ENCODE results near the gene PSMD4. TPM values are rescaled to one million over a fixed set of nuclear protein-coding genes. Genes with fewer than 3 reads are reported as not detected.

The PSMD4 gene
- total and polyA plus RNA-seq, 2 of the 8 experiments (the other 6 are each of a cell fraction or from before 2014, with no cell fraction given) = 216 to 284 TPM

DNA sequence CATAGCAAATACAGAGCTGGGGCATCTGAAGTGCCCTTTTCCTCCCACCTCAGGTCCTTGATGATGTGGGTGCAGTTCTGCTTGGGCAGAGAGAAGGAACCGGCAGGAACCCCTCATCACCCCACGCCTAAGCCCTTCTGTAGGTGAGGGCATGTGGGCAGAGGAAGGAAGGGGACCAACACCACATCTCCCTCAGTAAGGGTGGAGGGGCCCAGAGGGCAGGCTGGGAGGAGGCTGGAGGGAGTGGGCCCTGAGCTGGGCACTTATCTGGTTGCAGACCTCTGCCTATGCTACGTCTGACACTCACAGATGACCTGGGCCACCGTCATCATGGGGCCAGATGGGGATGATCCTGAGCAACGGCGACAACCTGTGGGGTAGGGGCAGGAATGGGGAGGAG is 38.6 kb downstream of the PSMD4 start:
- H3K9ac ChIP-seq (replicated peaks in 1 of 4; ENCODE audit: extremely low read depth in 1 of 4, low read depth in 3 of 4, low read length in 3 of 4) = no peak overlapping the region
- no peak overlapping the region for H3K27ac ChIP-seq (ENCODE audit: low read depth, low read length)
- peaks cover 9 to 62% (median 27%) of the 10 kb centered on the region in 4 experiments; a peak in 7 of 8 replicates for H3K36me3 ChIP-seq (ENCODE audit: control insufficient read depth in 2 of 4, insufficient read depth in 4 of 4, low read length in 3 of 4)
- no peak overlapping the region; the same call in 1 of the 2 replicates for H3K18ac ChIP-seq (ENCODE audit: extremely low read depth, low read length)
- no peaks in the 10 kb centered on the region for H3K79me2 ChIP-seq (ENCODE audit: control insufficient read depth in 1 of 2, insufficient read depth in 2 of 2, low read length in 2 of 2)
- no peak overlapping the region for H2BK12ac ChIP-seq (ENCODE audit: low read depth, low read length)
- no peaks in the 10 kb centered on the region for H3K9me3 ChIP-seq (ENCODE audit: insufficient read depth in 2 of 2, low read depth in 1 of 2, low read length in 1 of 2)
- no peak overlapping the region for H2BK15ac ChIP-seq (ENCODE audit: low read length)
- no peak overlapping the region; the same call in 1 of the 2 replicates for H4K8ac ChIP-seq (ENCODE audit: extremely low read depth, insufficient read depth, low read length)
- H3K56ac ChIP-seq (replicated peaks; ENCODE audit: insufficient read length, low read depth, low read length) = no peak overlapping the region
- H4K20me1 ChIP-seq (replicated peaks in 1 of 2; ENCODE audit: control insufficient read depth in 1 of 2, insufficient read depth in 2 of 2, low read length in 2 of 2) = peaks cover 4 to 16% of the 10 kb centered on the region in 2 experiments
- H2BK20ac ChIP-seq (ENCODE audit: low read length) = no peak overlapping the region
- WGBS, 2 experiments (ENCODE audit: extremely low coverage in 1 of 2, insufficient coverage in 1 of 2, insufficient read length in 1 of 2, insufficient replicate concordance in 2 of 2, low coverage in 1 of 2, low lambda C conversion rate in 2 of 2, missing lambda C conversion rate in 1 of 2) = 85% methylated on average over 6 of the region's 6 CpGs; no CpG with 5 or more reads in 1 of the 2 experiments
- no peak overlapping the region for H3K4me3 ChIP-seq (ENCODE audit: extremely low read depth in 1 of 4, insufficient read depth in 2 of 4, low read depth in 3 of 4, low read length in 4 of 4)
- H3K27me3 ChIP-seq (replicated peaks in 1 of 4; ENCODE audit: control insufficient read depth in 3 of 4, extremely low read depth in 1 of 4, insufficient read depth in 3 of 4, low read length in 3 of 4) = no peaks in the 10 kb centered on the region
- no peak overlapping the region for H2AK5ac ChIP-seq (ENCODE audit: low read depth, low read length)
- 0 out of 2 replicates have a peak, but pooled peaks cover 9% of the 10 kb centered on the region for H3K79me1 ChIP-seq (ENCODE audit: low read depth, low read length)
- no peak overlapping the region for H2AFZ ChIP-seq (ENCODE audit: low read length)
- no peak overlapping the region for H3K4ac ChIP-seq (replicated peaks; ENCODE audit: insufficient read length, low read depth, low read length)
- H3K23ac ChIP-seq (ENCODE audit: insufficient read length) = no peak overlapping the region
- TF ChIP-seq POLR2AphosphoS5 (IDR thresholded peaks at IDR 0.05; ENCODE audit: low read depth, low read length) = 0 out of 2 replicates have a peak, but pooled peaks have one; percentile 2
- no peak for TF ChIP-seq YY1 (IDR thresholded peaks at IDR 0.05; ENCODE audit: low read depth, low read length)
- H3K23me2 ChIP-seq (ENCODE audit: low read depth, low read length) = no peaks in the 10 kb centered on the region
- H2BK5ac ChIP-seq (ENCODE audit: low read depth, low read length) = 0 out of 2 replicates have a peak overlapping the region, but pooled peaks have one; percentile 1
- POLR2A ChIA-PET (ENCODE audit: partially characterized antibody) = interaction anchor here (0.6 to 9.9 kb wide), 17 partner anchors 8 to 327 kb away, joined by 3 to 213 read pairs (median 4); partner anchors contain the start of genes PI4KB, PSMB4, PSMD4 and ZNF687
- no peak for FAIRE-seq
- no peak overlapping the region for H4K91ac ChIP-seq (replicated peaks; ENCODE audit: insufficient read length, low read length)
- no peak overlapping the region for H2BK120ac ChIP-seq (replicated peaks; ENCODE audit: low read depth, low read length)
- peaks cover 6 to 21% (median 15%) of the 10 kb centered on the region in 4 experiments for H3K4me1 ChIP-seq (replicated peaks in 1 of 4; ENCODE audit: control insufficient read depth in 3 of 4, insufficient read depth in 4 of 4, low read length in 3 of 4)
- H3K4me2 ChIP-seq (ENCODE audit: insufficient read depth in 1 of 2, low read depth in 2 of 2, low read length in 2 of 2) = no peak overlapping the region
- H3K14ac ChIP-seq (ENCODE audit: insufficient read length) = no peak overlapping the region
- no peak overlapping the region for H4K5ac ChIP-seq (ENCODE audit: insufficient read length, low read depth, low read length)
- DNase-seq (ENCODE audit: low read depth in 1 of 2, low spot score in 2 of 2) = no peak
- CTCF ChIA-PET (ENCODE audit: partially characterized antibody) = interaction anchor here (0.7 to 6.5 kb wide), 13 partner anchors 8 to 125 kb away, joined by 3 to 62 read pairs (median 4); no protein-coding TSS in a partner anchor

All from H1 (cell line).